Stimulated activated CD4-positive, alpha-beta T cell treated with anti-CD3 and anti-CD28 coated beads, Interleukin-4, amount 100 ng/mL, for 1 hour (primary cell): ENCODE measurements around the gene SPNS2.

Experiments
- DNase-seq: peaks from one replicate; pipeline ENCODE4 v3.0.0-alpha.2; 2020

Gene SPNS2

GRCh38 chr17:4539025-4539424 lies 40.3 kb downstream of the SPNS2 start:
- DNase-seq, result no peak

- no peak for DNase-seq
Measured at GRCh38 chr17:4539576-4540223, 41.0 kb downstream of the SPNS2 start.

GRCh38 chr17:4540224-4540651 lies 41.6 kb downstream of the SPNS2 start:
- DNase-seq, result no peak

GRCh38 chr17:4540687-4541327 lies 42.1 kb downstream of the SPNS2 start:
- DNase-seq, result no peak

- no peak for DNase-seq
Measured at GRCh38 chr17:4541328-4542002, 42.8 kb downstream of the SPNS2 start.

- DNase-seq, result no peak
Measured at GRCh38 chr17:4542003-4542725, 43.5 kb downstream of the SPNS2 start.

GRCh38 chr17:4542726-4543191 lies 44.1 kb downstream of the SPNS2 start:
- DNase-seq, result no peak

GRCh38 chr17:4543557-4544026 lies 44.9 kb downstream of the SPNS2 start:
- DNase-seq, result no peak

- DNase-seq, result no peak
Measured at GRCh38 chr17:4544135-4544950, 45.7 kb downstream of the SPNS2 start.

GRCh38 chr17:4544951-4545216 lies 46.2 kb downstream of the SPNS2 start:
- no peak for DNase-seq

- DNase-seq, result no peak
Measured at GRCh38 chr17:4545217-4545951, 46.7 kb downstream of the SPNS2 start.

GRCh38 chr17:4547118-4547906 lies 48.6 kb downstream of the SPNS2 start:
- no peak for DNase-seq

GRCh38 chr17:4548061-4548461 lies 49.4 kb downstream of the SPNS2 start:
- DNase-seq, result no peak

- DNase-seq, result no peak
Measured at GRCh38 chr17:4548721-4549531, 50.2 kb downstream of the SPNS2 start.

- DNase-seq, result no peak
Measured at GRCh38 chr17:4549781-4550533, 51.3 kb downstream of the SPNS2 start.

- DNase-seq, result no peak
Measured at GRCh38 chr17:4550534-4551039, 51.9 kb downstream of the SPNS2 start.

GRCh38 chr17:4551141-4551540 lies 52.5 kb downstream of the SPNS2 start:
- no peak for DNase-seq

- DNase-seq, result no peak
Measured at GRCh38 chr17:4551796-4552525, 53.3 kb downstream of the SPNS2 start.
